Esophagus (tissue), 2 donors: ENCODE results near the gene MRPL19. TPM values are rescaled to one million over a fixed set of nuclear protein-coding genes. Genes with fewer than 3 reads are reported as not detected.
"Not testable (repeated sequence)": the region's sequence is repeated elsewhere in the genome, so short reads cannot be mapped to it uniquely, and the experiment has no call there.

ENCODE experiments used
- H3K27ac ChIP-seq, 2 donors: one replicate each; pipeline ENCODE4 v1.5.1; 2013; ENCODE audit warnings: low read depth in 2 of 2, mild to moderate bottlenecking in 2 of 2, inconsistent platforms in 1 of 2, low read length in 1 of 2, moderate library complexity in 1 of 2
- H3K27me3 ChIP-seq, 2 donors: one replicate each; pipeline ENCODE4 v1.6.1; 2013; ENCODE audit warnings: low read length in 2 of 2, control low read depth in 1 of 2, mild to moderate bottlenecking in 1 of 2; ENCODE audit not compliant: insufficient read depth in 2 of 2, control insufficient read depth in 1 of 2
- H3K36me3 ChIP-seq, 2 donors: one replicate each; pipeline ENCODE4 v1.6.1; 2013; ENCODE audit warnings: low read length in 1 of 2; ENCODE audit not compliant: control insufficient read depth in 2 of 2, insufficient read depth in 2 of 2
- H3K4me1 ChIP-seq, 2 donors: one replicate each; pipeline ENCODE4 v1.6.1; 2013; ENCODE audit warnings: low read length in 1 of 2; ENCODE audit not compliant: control insufficient read depth in 2 of 2, insufficient read depth in 2 of 2
- H3K4me3 ChIP-seq, 2 donors: one replicate each; pipeline ENCODE4 v1.5.1; 2013; ENCODE audit warnings: low read length in 2 of 2, mild to moderate bottlenecking in 2 of 2, low read depth in 1 of 2, moderate library complexity in 1 of 2
- H3K9me3 ChIP-seq, 2 donors: one replicate each; pipeline ENCODE4 v1.6.1; 2013; ENCODE audit warnings: mild to moderate bottlenecking in 2 of 2, low read depth in 1 of 2, low read length in 1 of 2, moderate library complexity in 1 of 2; ENCODE audit not compliant: control insufficient read depth in 2 of 2, insufficient read depth in 1 of 2
- WGBS, 2 donors: extraction: QIAGEN DNeasy Blood & Tissue Kit; methylation state at CpG; one replicate each; pipeline ENCODE4 v1.1.7; 2013; 5-methylcytosine and 5-hydroxymethylcytosine counted together
- polyA plus RNA-seq, 2 donors: library from polyadenylated mRNA; stranded (reverse); fragments of 200-250 nt; gene quantifications; one replicate each; pipeline ENCODE4 v1.2.3, GENCODE V29; 2013
- donor health status: healthy with polysubstance abuse.
- donor health status: Bipolar disorder and iron deficiency.

Gene MRPL19
- polyA plus RNA-seq, 2 donors, result 18.8 to 32.8 TPM

DNA sequence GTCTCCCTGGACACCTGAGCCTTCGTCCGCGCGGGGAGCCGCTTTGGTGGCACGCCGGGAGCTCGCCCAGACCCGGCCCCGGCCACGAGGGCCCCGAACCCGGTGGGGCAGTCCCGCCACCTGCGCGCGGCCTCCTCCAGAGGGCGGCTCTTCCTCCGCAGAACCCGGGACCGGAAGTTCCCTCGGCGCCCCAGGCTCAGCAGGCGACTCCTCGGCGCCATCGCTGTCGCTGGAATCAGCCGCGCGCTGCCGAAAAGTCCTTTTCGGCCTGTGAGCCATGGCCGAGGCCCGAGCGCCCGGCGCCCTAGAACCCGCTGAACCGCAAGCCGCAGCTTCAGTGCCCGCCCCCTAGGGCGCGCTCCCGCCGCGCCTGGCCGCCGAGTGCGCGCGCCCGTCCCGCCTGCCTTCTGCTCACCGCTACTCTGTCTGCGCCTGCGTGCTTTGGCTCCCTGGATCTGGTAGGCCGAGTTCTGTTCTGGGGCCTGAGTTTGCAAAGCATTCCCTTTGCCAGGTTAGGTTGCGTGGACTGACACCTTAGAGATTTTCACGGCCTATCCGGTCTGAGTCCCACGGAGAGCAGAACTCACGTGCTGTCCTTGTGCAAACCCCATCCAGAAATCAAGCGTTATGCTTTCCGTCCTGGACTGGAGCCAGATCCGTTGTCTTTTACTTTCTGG, 64.1 kb downstream of the MRPL19 start, which contains the start of gene GCFC2:
Gene GCFC2, minus strand, starts transcription at position 339 of the 677 bp plus-strand sequence. Its CDS starts 60 bp downstream, at position 279.
- H3K4me3 ChIP-seq, result peak within 1 kb of the TSS; percentile 71 to 82
- H3K9me3 ChIP-seq, result no peaks in the 10 kb centered on the region
- H3K27me3 ChIP-seq, result no peaks in the 10 kb centered on the region
- H3K27ac ChIP-seq, result peak within 1 kb of the TSS; percentile 82 to 89
- WGBS, 2 donors, result 1 to 2% methylated on average over 49 to 66 of the region's 66 CpGs
- no peaks in the 10 kb centered on the region for H3K4me1 ChIP-seq
- H3K36me3 ChIP-seq, result no peaks in the 10 kb centered on the region

DNA sequence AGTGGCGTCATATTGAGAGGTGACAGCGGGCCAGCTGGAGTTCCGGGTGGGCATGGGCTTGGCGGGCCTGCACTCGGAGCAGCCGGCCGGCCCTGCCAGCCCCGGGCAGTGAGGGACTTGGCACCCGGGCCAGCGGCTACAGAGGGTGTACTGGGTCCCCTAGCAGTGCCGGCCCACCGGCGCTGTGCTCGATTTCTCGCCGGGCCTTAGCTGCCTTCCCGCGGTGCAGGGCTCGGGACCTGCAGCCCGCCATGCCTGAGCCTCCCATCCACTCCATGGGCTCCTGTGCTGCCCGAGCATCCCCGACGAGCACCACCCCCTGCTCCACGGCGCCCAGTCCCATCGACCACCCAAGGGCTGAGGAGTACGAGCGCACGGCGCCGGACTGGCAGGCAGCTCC, 65.0 kb downstream of the MRPL19 start:
- H3K36me3 ChIP-seq, H3K27me3 ChIP-seq, H3K4me1 ChIP-seq, H3K9me3 ChIP-seq, H3K27ac ChIP-seq, H3K4me3 ChIP-seq: not testable (repeated sequence)
- WGBS, 2 donors, result 96 to 98% methylated on average over 26 to 31 of the region's 31 CpGs

DNA sequence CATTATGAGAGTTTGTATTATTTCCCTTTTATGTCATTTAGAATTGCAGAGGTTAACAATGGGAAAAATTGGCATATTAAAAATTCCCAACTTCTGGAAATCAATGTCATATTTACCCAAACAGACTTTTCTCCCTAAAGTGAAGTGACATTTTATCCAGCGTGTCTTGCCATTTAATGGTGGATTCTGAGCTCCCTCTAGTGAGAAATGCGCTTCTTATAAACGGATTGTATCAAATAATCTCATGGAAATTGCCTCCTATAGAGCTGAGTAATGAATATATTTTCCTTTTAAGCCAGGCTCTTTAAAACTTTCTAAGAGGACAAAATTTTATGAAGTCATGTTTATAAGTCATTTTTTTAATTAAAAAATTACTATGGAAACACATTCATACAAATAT, 69.8 kb downstream of the MRPL19 start:
- no peaks in the 10 kb centered on the region for H3K36me3 ChIP-seq
- WGBS, 2 donors, result 60 to 69% methylated on average over 3 of the region's 3 CpGs
- H3K9me3 ChIP-seq, result no peaks in the 10 kb centered on the region
- H3K27me3 ChIP-seq, result no peaks in the 10 kb centered on the region
- no peak overlapping the region for H3K4me3 ChIP-seq
- no peak overlapping the region for H3K27ac ChIP-seq
- H3K4me1 ChIP-seq, result no peaks in the 10 kb centered on the region

DNA sequence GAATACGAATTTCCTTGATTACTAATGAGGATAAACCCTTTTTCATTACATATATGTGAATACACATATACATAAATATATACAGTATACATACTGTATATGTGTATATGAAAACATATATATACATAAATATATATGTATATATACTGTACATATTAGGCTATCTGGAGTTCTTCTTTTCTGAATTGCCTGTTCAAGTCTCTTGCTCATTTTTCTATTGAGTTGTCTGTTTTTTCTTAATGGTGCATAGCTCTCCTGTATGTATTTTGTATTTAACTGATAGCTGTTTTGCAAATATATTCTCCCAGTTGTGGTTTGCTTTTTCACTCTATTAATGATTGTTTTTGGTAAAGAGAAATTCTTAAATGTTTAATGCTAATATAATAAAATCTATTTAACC, 73.0 kb downstream of the MRPL19 start:
- Histone ChIP-seq H3K36me3 (no peaks in the 10 kb centered on the region), H3K27ac (no peak overlapping the region), H3K27me3 (no peaks in the 10 kb centered on the region), H3K9me3 (no peaks in the 10 kb centered on the region), H3K4me3 (no peak overlapping the region), H3K4me1 (no peaks in the 10 kb centered on the region)
- 80 to 93% methylated on average over 1 of the region's 1 CpG for WGBS, 2 donors

DNA sequence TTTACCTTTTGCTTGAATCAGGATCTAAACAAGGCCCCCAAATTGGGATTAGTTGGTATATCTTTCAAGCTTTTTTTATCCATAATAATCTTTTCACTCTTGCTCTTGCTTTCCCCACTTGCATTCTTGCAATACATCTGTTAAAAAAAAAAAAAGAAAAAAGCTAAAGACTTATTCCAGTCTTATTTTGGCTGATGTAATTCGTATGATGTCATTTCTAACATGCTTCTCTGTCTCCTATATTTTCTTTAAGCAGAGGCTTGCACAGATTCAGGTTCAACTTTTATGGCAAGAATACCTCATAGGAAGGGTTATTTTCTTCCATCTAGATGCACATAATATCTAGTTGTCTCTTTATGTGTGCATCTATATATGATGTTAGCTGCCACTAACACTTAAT, 73.9 kb downstream of the MRPL19 start:
- Histone ChIP-seq H3K9me3 (no peaks in the 10 kb centered on the region), H3K27ac (no peak overlapping the region), H3K36me3 (no peaks in the 10 kb centered on the region), H3K4me1 (no peaks in the 10 kb centered on the region), H3K27me3 (no peaks in the 10 kb centered on the region), H3K4me3 (no peak overlapping the region)
- 81 to 85% methylated on average over 1 of the region's 1 CpG for WGBS, 2 donors

DNA sequence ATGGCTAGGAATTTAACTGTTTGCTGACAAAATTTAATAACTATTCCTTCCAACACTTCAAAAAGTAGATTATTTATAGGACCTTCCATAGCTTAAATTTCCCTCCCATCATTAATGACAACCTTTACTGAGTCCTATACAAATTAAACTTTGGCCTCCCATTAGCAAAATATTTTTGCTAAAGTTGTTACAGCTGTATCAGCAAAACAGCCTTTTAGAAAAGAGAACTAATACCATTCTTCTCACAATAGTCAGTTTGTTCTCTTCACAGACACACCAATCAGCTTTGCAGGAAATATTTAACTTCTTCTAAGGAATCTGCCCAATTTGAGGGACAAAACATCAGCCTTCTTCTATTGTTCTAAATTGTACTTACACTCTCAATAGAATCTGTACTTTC, 76.1 kb downstream of the MRPL19 start:
- H3K27me3 ChIP-seq, result no peaks in the 10 kb centered on the region
- no peaks in the 10 kb centered on the region for H3K36me3 ChIP-seq
- no peaks in the 10 kb centered on the region for H3K4me1 ChIP-seq
- H3K4me3 ChIP-seq, result no peak overlapping the region
- H3K27ac ChIP-seq, result no peak overlapping the region
- no peaks in the 10 kb centered on the region for H3K9me3 ChIP-seq

DNA sequence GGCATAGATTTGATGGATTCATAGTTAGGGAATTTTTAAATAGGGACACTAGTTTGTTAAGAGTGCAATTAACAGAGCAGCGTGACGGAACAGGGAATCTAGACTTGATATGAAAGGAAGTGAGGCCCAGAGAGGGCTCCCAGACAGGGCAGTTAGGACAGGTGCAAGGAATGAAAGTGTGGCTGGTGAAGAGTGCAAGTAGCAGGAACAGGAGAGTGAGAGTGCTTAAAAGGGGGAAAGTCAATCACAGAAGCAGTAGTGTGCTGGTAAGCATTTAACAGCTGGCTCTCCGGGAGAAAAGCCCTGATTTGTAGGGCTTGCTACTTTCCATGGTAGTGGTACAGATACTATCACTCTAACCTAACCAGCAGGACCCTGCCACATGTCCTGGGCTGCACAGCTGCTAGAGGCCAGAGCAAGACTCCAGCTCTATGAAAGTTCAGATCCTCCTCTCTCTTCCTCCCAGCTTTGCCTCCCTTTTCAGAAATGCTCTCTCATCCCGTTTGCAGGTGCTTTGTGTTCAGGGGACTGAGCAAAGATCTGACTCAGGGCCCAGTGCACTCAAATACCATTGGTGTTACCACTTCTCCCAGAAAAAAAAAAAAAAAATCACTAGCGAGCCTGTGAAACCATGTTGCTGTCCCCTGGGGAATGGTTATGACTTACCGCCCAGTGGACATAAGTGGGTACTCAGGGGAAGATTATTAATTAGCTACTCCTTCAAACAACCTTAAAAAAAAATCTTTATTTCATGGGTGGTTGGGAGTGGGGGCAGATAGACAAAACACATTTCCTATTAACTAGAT, 82.2 kb downstream of the MRPL19 start:
- H3K4me3 ChIP-seq, result no peak overlapping the region
- H3K36me3 ChIP-seq, result no peaks in the 10 kb centered on the region
- 72 to 73% methylated on average over 6 of the region's 6 CpGs for WGBS, 2 donors
- no peak overlapping the region for H3K27ac ChIP-seq
- H3K9me3 ChIP-seq, result peaks cover 0 to 3% of the 10 kb centered on the region in 2 donors
- H3K27me3 ChIP-seq, result no peaks in the 10 kb centered on the region
- H3K4me1 ChIP-seq, result no peaks in the 10 kb centered on the region

DNA sequence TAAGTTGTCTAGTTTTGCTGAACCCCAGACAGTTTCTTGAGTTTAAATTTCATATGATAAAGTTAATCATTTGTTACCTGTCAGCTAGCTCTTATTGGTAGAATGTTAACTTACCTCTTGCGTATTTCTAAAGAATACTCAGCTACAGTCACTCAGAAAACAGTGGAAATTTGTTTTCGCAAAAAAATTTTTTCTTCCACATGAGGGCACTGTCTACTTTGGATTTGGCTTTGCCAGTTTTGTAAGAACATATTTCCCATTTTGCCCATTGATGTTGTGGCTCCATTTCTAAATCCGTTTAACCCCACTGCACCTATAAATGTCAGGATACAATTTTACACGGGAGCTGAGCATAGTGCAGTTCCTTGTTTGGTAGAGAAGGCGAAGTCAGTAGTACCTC, 83.3 kb downstream of the MRPL19 start:
- WGBS, 2 donors, result 74 to 75% methylated on average over 5 of the region's 5 CpGs
- H3K9me3 ChIP-seq, result peaks cover 0 to 3% of the 10 kb centered on the region in 2 donors
- H3K27me3 ChIP-seq, result no peaks in the 10 kb centered on the region
- H3K4me3 ChIP-seq, result no peak overlapping the region
- no peaks in the 10 kb centered on the region for H3K4me1 ChIP-seq
- no peak overlapping the region for H3K27ac ChIP-seq
- no peaks in the 10 kb centered on the region for H3K36me3 ChIP-seq

DNA sequence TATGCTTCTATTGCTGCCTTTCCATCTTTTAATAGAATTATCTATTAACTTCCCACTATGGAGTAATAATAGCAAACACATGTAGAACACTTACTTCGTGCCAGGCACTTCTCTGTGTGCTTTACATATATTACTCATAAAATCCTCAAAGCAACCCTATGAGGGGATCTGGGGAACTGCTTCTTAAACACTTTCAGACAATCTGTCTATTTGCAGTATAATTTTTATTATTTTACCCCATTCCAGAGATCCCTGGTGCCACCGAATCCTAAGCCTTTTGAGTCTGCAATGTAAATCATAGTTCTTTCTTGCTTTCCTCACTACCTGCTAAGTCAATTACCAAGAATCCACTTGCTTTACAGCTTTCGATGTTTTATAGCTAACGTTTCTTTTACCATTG, 89.7 kb downstream of the MRPL19 start:
- H3K36me3 ChIP-seq, result no peaks in the 10 kb centered on the region
- no peak overlapping the region for H3K4me3 ChIP-seq
- H3K27me3 ChIP-seq, result no peaks in the 10 kb centered on the region
- 79 to 82% methylated on average over 4 of the region's 4 CpGs for WGBS, 2 donors
- peaks cover 0 to 3% of the 10 kb centered on the region in 2 donors for H3K9me3 ChIP-seq
- no peak overlapping the region for H3K27ac ChIP-seq
- H3K4me1 ChIP-seq, result no peaks in the 10 kb centered on the region

DNA sequence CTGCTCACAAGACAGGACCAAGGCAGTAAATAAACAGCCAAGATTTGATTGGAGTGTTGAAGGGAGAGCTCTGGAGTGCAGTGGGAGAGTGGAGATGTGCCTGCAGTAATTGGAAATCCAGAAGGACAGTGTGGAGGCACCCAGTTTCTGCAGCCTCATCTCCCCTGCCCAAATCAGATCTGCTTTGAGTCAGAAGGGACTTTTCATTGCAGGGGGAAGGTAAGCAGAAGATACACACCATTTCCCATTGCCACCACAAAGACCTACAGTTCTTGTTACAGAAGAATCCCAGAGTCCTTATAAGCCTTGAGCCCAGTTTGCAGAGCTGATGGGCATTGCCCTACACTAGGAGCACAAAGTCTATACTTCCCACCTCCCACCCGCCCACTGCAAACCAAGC, 91.4 kb downstream of the MRPL19 start:
- H3K27ac ChIP-seq, result no peak overlapping the region
- 76 to 92% methylated on average over 1 of the region's 1 CpG for WGBS, 2 donors
- H3K9me3 ChIP-seq, result peaks cover 0 to 3% of the 10 kb centered on the region in 2 donors
- H3K36me3 ChIP-seq, result no peaks in the 10 kb centered on the region
- H3K27me3 ChIP-seq, result no peaks in the 10 kb centered on the region
- no peaks in the 10 kb centered on the region for H3K4me1 ChIP-seq
- no peak overlapping the region for H3K4me3 ChIP-seq
